HG03342 (cell line): Measurements from ENCODE around the gene TBC1D14.
"Not testable (repeated sequence)": the region's sequence is repeated elsewhere in the genome, so short reads cannot be mapped to it uniquely, and the experiment has no call there.

Experiments
- ATAC-seq: cut with Tn5 transposase; IDR thresholded peaks from one replicate; pipeline ENCODE4 v1.9.1; 2021; ENCODE audit warnings: mild to moderate bottlenecking, moderate library complexity; ENCODE audit not compliant: unreplicated experiment

The TBC1D14 gene

GRCh38 chr4:6967846-6968340 lies 58.3 kb downstream of the TBC1D14 start:
- ATAC-seq, result no peak

- no peak for ATAC-seq
These were observed 58.9 kb downstream of the TBC1D14 start for GRCh38 chr4:6968496-6968895.

- ATAC-seq, result peak; percentile 82
These were observed 60.5 kb downstream of the TBC1D14 start for GRCh38 chr4:6969826-6970800.

GRCh38 chr4:6971536-6972374 lies 62.1 kb downstream of the TBC1D14 start:
- ATAC-seq, result no peak

DNA sequence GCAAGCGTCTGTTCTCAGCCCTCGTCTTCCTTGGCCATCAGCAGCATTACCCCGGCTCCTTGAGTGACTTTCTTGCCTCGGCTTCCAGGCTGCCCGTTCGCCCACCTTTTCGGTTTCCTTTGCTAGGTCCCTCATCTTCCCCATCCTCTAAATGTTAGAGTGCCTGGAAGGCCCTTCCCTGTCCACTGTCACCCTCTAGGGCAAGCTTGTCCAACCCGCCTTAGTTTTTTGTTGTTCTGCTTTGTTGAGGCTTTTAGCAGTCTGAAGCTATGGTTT lies 62.7 kb downstream of the TBC1D14 start:
- ATAC-seq, result no peak

- ATAC-seq, result no peak
These were observed 63.3 kb downstream of the TBC1D14 start for GRCh38 chr4:6972911-6973310.

DNA sequence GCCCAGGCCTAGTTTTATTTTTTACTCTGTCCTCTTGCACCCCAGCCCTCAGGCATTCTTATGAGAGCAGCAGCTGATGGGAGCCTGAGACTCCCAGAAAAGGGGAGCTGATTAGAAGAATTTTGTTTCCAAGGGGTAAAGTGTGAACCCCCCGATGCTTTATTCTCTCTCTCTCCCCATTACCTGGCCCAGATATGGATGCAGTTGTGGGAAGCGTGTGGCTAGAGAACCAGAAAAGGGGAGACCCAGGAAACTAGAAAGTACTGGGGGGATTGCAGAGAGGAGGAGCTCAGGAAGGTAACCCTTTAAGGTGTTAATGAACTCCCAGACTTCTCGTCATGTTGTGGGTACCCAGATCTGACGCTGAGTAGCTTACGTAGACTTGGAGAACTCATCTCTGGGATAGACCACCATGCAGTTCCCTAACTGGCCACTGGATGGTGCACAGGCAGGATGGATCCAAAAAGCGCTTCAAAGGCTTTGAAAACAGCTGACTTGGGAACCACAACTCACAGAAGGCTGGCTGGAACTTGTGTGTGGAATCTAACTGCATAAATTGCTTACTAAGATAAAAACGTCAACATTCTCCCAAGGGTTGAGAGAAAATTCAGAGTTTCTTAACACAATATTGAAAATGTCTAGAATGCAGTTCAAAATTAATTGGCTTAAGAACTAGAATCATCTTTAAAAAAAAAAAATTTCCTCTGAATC lies 64.7 kb downstream of the TBC1D14 start:
- peak; percentile 69 for ATAC-seq

DNA sequence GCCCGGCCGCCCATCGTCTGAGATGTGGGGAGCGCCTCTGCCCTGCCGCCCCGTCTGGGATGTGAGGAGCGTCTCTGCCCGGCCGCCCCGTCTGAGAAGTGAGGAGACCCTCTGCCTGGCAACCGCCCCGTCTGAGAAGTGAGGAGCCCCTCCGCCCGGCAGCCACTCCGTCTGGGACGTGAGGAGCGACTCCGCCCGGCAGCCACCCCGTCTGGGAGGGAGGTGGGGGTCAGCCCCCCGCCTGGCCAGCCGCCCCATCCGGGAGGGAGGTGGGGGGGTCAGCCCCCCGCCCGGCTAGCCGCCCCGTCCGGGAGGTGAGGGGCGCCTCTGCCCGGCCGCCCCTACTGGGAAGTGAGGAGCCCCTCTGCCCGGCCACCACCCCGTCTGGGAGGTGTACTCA lies 68.2 kb downstream of the TBC1D14 start:
- ATAC-seq, result not testable (repeated sequence)

DNA sequence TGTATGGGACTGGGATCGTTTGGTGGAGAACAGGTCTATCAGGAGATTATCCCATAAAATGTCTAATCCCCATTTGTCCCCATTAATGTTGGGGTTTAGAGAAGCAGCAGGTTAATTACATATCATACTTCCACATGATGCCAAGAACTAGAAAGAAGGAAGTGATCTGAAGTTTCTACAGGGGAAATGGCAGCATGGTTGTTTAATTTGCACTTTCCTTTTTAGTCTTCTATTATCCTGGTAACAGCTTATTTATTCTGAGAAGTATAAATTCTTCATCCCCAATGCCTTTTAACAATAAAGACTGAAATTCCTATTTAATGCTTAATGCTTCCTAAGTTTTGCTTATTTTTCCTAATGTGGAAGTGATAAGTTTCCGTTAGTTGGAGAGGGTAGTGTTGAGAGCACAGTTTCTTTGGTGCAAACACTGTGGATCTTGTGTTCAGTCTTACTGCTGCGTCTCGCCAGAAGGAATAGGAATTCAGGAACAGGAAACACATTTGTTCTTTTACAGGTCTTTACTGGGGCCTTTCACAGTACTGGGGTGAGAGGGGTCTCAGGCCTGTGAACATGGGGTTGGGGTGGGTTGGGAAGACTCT lies 74.0 kb downstream of the TBC1D14 start:
- no peak for ATAC-seq

DNA sequence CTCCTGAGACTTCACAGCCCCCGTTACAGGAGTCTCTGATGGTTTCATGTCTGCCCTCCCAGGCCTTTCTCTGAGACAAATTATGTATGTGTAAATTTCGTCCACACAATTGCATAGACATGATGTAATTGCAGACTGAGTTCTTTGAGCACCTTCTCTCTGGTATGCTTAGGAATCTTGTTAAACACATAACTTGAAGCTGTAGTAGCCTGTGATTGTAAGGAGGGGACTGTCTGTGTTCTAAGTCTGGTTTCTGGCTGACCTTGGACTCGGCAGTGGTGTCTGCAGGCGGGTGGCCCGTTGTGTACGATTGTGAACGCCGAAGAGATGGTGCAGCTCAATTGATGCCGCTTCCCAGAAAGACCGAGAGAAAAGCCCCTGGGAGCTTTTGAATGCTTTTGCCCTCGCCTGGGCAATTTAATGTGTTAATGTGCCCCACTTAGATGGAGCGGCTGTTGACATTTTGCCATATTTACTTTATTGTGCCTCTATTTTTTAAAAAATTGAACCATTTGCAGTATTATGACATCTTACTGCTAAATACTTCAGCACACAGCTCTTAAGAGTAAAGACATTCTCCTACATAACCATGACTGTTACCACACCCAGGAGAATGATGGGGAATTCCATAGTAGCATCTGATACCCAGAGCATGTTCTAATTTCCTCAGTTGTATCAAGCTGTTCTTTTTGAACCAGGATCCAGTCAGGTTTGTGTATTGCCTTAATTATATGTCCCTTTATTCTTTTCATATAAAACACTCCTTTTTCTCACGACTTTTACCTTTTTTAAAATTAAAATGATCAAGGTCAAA lies 75.2 kb downstream of the TBC1D14 start:
- ATAC-seq, result no peak

- ATAC-seq, result peak; percentile 19
These were observed 76.6 kb downstream of the TBC1D14 start for GRCh38 chr4:6986072-6986780.

DNA sequence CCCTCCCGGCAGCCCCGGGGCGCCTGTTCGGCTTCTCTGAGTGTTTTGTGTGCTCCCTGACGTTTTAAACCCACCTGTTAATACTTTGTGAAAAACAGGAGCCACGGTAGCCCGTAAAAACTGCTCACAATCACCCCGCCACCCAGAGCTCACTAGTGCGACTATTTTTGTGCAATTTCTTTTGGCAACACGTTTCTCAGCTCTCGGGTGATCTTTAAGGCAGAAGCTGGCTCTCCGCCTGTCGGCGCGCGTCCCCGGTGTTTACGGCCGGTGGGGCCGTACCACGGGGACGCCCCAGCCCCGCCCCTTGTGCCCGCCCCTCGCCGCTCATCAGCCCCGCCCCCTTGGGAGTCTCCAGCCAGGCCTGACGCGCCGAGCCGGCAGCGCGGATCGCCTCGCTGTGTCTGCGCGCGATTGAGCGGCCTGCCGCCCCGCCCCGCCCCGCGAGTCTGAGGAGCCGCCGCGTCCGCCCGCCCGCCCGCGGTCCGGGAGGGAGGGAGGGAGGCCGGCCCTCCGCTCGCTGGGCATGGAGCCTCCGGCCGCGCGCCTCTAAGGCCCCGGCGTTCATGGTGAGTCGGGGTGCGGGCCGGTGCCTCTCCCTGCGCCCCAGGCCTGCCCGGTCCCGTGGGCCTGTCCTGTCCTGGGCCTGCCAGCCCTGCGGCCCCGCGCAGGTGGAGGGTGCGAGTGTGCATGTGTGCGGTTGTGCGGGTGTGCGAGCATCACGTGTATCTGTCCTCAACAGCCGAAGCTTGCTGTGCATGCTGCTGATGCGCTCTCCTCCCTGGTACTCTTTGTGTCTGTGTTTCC lies 77.4 kb downstream of the TBC1D14 start:
- peak; percentile 79 for ATAC-seq

GRCh38 chr4:6987588-6987961 lies 77.9 kb downstream of the TBC1D14 start:
- no peak for ATAC-seq

DNA sequence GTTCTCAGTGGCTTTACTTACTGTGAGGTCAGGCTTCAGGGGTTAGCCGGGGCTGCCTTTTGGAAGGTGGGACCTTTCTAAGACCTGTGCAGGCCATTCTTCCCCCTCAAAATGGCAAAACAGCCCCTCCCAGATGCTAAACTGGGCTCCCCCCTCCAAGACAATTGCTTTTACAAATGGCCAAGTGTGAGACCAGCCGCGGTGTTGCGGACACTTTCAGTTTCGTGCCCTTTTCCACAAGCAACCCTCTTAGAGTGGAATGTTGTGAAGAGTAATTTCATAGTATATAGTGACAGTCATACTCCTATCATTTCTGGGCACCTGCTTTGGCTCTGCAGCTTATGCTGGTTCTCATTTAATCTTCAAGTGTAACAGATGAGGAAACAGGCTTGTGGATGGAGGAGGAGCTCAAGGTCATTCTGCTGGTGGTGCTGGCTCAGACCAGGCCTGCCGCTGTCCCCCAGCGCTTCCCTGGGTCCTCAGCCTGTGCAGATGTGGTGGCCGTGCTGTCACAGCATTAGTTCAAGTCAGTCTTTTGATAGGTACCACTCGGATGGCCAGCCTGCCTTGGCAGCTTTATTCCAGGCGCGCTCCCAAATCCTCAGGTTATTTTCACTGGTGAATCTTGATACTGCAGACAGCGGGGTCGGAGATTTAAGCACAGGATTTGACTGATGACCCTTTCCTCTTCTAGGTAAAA lies 78.5 kb downstream of the TBC1D14 start:
- ATAC-seq, result no peak

DNA sequence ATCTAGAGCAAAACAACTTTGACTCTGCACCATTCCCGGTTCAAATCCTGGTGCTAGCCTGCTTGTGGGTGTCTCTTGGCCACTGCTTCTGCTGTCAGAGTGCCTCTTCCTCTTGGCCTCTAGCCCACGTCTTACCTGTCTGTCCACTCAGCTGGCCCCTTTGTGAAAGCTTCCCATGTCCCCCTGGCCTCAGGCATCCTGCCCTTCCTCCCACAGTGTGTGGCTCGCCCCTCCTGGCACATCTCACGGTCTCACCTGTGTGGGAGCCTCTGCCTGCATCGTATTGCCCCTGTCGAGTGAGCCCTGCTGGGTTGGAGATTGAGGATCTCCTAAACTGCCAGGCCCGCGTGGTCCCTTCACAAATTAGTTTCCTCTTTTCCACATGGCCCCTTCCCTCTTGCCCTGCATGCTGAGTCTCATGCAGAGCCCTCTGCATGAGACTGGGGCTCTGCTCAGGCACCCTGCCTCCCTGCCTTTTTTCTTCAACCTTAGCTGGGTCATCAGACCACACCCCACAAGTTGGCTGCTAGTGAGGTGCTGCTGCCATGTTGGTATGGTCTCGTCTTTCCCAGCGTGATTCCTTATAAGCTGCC lies 79.8 kb downstream of the TBC1D14 start:
- ATAC-seq, result no peak

DNA sequence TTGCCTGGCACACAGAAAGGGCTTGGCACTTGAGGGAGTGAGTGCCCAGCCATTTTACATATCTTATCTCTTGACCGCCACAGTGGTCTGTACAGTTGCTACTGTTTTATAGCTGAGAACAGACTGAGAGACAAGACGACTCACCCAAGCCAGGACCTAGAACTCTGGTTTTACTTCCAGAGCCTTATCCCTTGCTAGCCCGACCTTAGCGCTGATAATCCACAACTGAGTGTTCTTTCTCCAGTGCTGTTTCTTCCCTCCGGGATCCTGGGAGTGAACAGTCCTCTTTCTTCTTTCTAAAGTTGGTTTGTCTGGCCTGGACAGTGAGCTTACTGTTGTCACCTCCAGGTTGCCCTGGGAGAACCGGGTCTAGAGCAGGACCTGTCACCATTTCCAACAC lies 81.0 kb downstream of the TBC1D14 start:
- no peak for ATAC-seq

- no peak for ATAC-seq
These were observed 81.6 kb downstream of the TBC1D14 start for GRCh38 chr4:6991249-6991648.
